Motor neuron (in vitro differentiated cells): ENCODE measurements around the gene GPHN. TPM values are rescaled to one million over a fixed set of nuclear protein-coding genes. Genes with fewer than 3 reads are reported as not detected.
A peak's percentile ranks its signal among the peaks of the same experiment; 100 is the strongest.
"Not testable (repeated sequence)": the region's sequence is repeated elsewhere in the genome, so short reads cannot be mapped to it uniquely, and the experiment has no call there.

Experiments used
- ATAC-seq, 8 experiments: fragments of 200-7000 bp; cut with Tn5 transposase; replicated peaks in 6 of 8; 2 replicates each; pipeline ENCODE4 v1.8.0; 2021; ENCODE audit warnings: mild to moderate bottlenecking in 8 of 8, moderate library complexity in 8 of 8
- H3K27ac ChIP-seq, 2 donors: fragments of 250-450 bp; sonication (Bioruptor Pico); 2 replicates each; pipeline ENCODE4 v1.9.0; 2021; ENCODE audit warnings: antibody characterized with exemption in 2 of 2, mild to moderate bottlenecking in 2 of 2, moderate library complexity in 1 of 2
- H3K4me1 ChIP-seq, 2 donors: fragments of 250-450 bp; sonication (Bioruptor Pico); replicated peaks in 1 of 2; 2 replicates each; pipeline ENCODE4 v1.6.1; 2021; ENCODE audit warnings: antibody characterized with exemption in 2 of 2, mild to moderate bottlenecking in 2 of 2, moderate library complexity in 1 of 2
- H3K4me3 ChIP-seq, 5 donors: fragments of 250-450 bp; sonication (Bioruptor Pico); 2 replicates each; pipeline ENCODE4 v1.9.0; 2021; ENCODE audit warnings: antibody characterized with exemption in 5 of 5, mild to moderate bottlenecking in 5 of 5, moderate library complexity in 4 of 5
- WGBS, 10 experiments: fragments of 450-650 bp; shearing (Covaris generic); methylation state at CpG; one replicate each; pipeline ENCODE4 v1.0.0; 2022; 5-methylcytosine and 5-hydroxymethylcytosine counted together
- in situ Hi-C, 9 experiments: fragments of 400-800 bp; cut with MboI; loops; one replicate each; pipeline ENCODE4 v1.15.0; 2021; ENCODE audit warnings: low sequenced_read_pairs in 9 of 9, low pct_unique_long_range_greater_than_20kb in 2 of 9; ENCODE audit not compliant: unreplicated experiment in 9 of 9
- total RNA-seq, 8 experiments: library from RNA; unstranded; fragments of 300-600 nt; gene quantifications; 2 replicates each; pipeline versions ENCODE4 v1.2.3 to v1.2.4, GENCODE V29; 2022

GPHN gene
- total RNA-seq, 8 experiments from 2014 or later: 15.9 to 77.5 (median 55.0) TPM

- Histone ChIP-seq H3K4me3 (no peak overlapping the region), H3K27ac (no peak overlapping the region), H3K4me1 (no peaks in the 10 kb centered on the region)
- in situ Hi-C loops: no loop called here
- no peak for ATAC-seq
- 13 to 94% (median 73%) methylated on average over 1 to 2 of the region's 2 CpGs; no CpG with 5 or more reads in 1 of the 10 experiments for WGBS, 10 experiments
These were observed 20.8 kb upstream of the GPHN start for GRCh38 chr14:66487164-66487563.

GRCh38 chr14:66490143-66491111 is 17.5 kb upstream of the GPHN start:
- WGBS, 10 experiments: 17 to 93% (median 80%) methylated on average over 1 to 3 of the region's 3 CpGs; no CpG with 5 or more reads in 1 of the 10 experiments
- H3K4me3 ChIP-seq: no peak overlapping the region
- ATAC-seq: no peak

GRCh38 chr14:66493750-66494149 is 14.2 kb upstream of the GPHN start:
- H3K27ac ChIP-seq: no peak overlapping the region
- in situ Hi-C loops: no loop called here
- no peaks in the 10 kb centered on the region for H3K4me1 ChIP-seq
- H3K4me3 ChIP-seq: no peak overlapping the region
- ATAC-seq: no peak

More at GRCh38 chr14:66490143-66491111, 17.5 kb upstream of the GPHN start:
- H3K27ac ChIP-seq: no peak overlapping the region
- in situ Hi-C loops: no loop called here
- no peaks in the 10 kb centered on the region for H3K4me1 ChIP-seq

GRCh38 chr14:66495218-66496098 is 12.5 kb upstream of the GPHN start:
- H3K4me1 ChIP-seq: no peaks in the 10 kb centered on the region
- 0 to 19% (median 6%) methylated on average over 2 to 4 of the region's 4 CpGs; no CpG with 5 or more reads in 2 of the 10 experiments for WGBS, 10 experiments
- H3K4me3 ChIP-seq: no peak overlapping the region
- peak; percentile 84 to 99 (median 94) for ATAC-seq
- in situ Hi-C loops: no loop called here
- H3K27ac ChIP-seq: no peak overlapping the region

GRCh38 chr14:66496188-66496807 is 11.6 kb upstream of the GPHN start:
- no peak overlapping the region for H3K27ac ChIP-seq
- 51 to 100% (median 98%) methylated on average over 1 to 4 of the region's 4 CpGs; no CpG with 5 or more reads in 3 of the 10 experiments for WGBS, 10 experiments
- in situ Hi-C loops: no loop called here
- peak in 1 of 8 experiments; percentile 11 for ATAC-seq
- H3K4me3 ChIP-seq: no peak overlapping the region
- H3K4me1 ChIP-seq: no peaks in the 10 kb centered on the region

GRCh38 chr14:66496911-66497310 is 11.0 kb upstream of the GPHN start:
- ATAC-seq: no peak
- Histone ChIP-seq H3K4me3 (no peak overlapping the region), H3K27ac (no peak overlapping the region), H3K4me1 (no peaks in the 10 kb centered on the region)
- 75 to 100% (median 88%) methylated on average over 1 to 2 of the region's 2 CpGs; no CpG with 5 or more reads in 1 of the 10 experiments for WGBS, 10 experiments
- in situ Hi-C loops: no loop called here

GRCh38 chr14:66498311-66498710 is 9.6 kb upstream of the GPHN start:
- no peaks in the 10 kb centered on the region for H3K4me1 ChIP-seq
- in situ Hi-C loops: no loop called here

GRCh38 chr14:66501592-66501991 is 6.4 kb upstream of the GPHN start:
- 55 to 92% (median 77%) methylated on average over 3 to 4 of the region's 4 CpGs; no CpG with 5 or more reads in 3 of the 10 experiments for WGBS, 10 experiments
- no peak overlapping the region for H3K27ac ChIP-seq
- in situ Hi-C loops: no loop called here
- no peak for ATAC-seq
- H3K4me3 ChIP-seq: no peak overlapping the region
- H3K4me1 ChIP-seq: peaks cover 0 to 1% of the 10 kb centered on the region in 2 donors

More at GRCh38 chr14:66498311-66498710, 9.6 kb upstream of the GPHN start:
- Histone ChIP-seq H3K27ac (no peak overlapping the region), H3K4me3 (no peak overlapping the region)
- 80 to 100% (median 92%) methylated on average over 1 to 3 of the region's 3 CpGs; no CpG with 5 or more reads in 1 of the 10 experiments for WGBS, 10 experiments
- no peak for ATAC-seq

- ATAC-seq, in situ Hi-C loops, H3K27ac ChIP-seq, H3K4me1 ChIP-seq, H3K4me3 ChIP-seq: not testable (repeated sequence)
- WGBS, 10 experiments: 50 to 100% (median 84%) methylated on average over 1 to 5 of the region's 5 CpGs; no CpG with 5 or more reads in 2 of the 10 experiments
These were observed 5.1 kb upstream of the GPHN start for GRCh38 chr14:66502836-66503235.

- Histone ChIP-seq H3K4me3 (no peak overlapping the region), H3K4me1 (peaks cover 0 to 3% of the 10 kb centered on the region in 2 donors), H3K27ac (no peak overlapping the region)
- in situ Hi-C loops: no loop called here
- ATAC-seq: no peak
- 33 to 100% (median 90%) methylated on average over 1 of the region's 1 CpG; no CpG with 5 or more reads in 4 of the 10 experiments for WGBS, 10 experiments
These were observed 4.4 kb upstream of the GPHN start for GRCh38 chr14:66503532-66503931.

- ATAC-seq: peak; percentile 17 to 54 (median 43)
- H3K4me1 ChIP-seq: peaks cover 3 to 9% of the 10 kb centered on the region in 2 donors
- peak overlapping the region; percentile 59 to 85 (median 69) for H3K4me3 ChIP-seq
- peak overlapping the region; percentile 83 to 88 for H3K27ac ChIP-seq
- WGBS, 10 experiments: 0 to 31% (median 6%) methylated on average over 3 to 14 of the region's 23 CpGs
- in situ Hi-C loops: no loop called here
These were observed 696 bp upstream of the GPHN start for GRCh38 chr14:66507181-66507721.

- peaks cover 3 to 9% of the 10 kb centered on the region in 2 donors for H3K4me1 ChIP-seq
- WGBS, 10 experiments: no CpG with 5 or more reads among the region's 19 CpGs
- no peak for ATAC-seq
- H3K4me3 ChIP-seq: peak overlapping the region; percentile 59 to 85 (median 69)
- peak overlapping the region; percentile 83 to 88 for H3K27ac ChIP-seq
- in situ Hi-C loops: no loop called here
These were observed 549 bp downstream of the GPHN start for GRCh38 chr14:66508547-66508845.
